Skeletal muscle tissue (tissue), 5 donors: ENCODE measurements around the gene RPL3. TPM values are rescaled to one million over a fixed set of nuclear protein-coding genes. Genes with fewer than 3 reads are reported as not detected.

ENCODE experiments used
- H3K27ac ChIP-seq: one replicate; pipeline ENCODE4 v1.7.0; 2013; ENCODE audit warnings: mild to moderate bottlenecking, low read depth, low read length, inconsistent platforms
- H3K27me3 ChIP-seq, 3 donors: one replicate each; pipeline ENCODE4 v1.7.0; 2013; ENCODE audit warnings: low read length in 3 of 3; ENCODE audit not compliant: control insufficient read depth in 3 of 3, insufficient read depth in 3 of 3
- H3K36me3 ChIP-seq, 3 donors: one replicate each; pipeline ENCODE4 v1.7.0; 2013; ENCODE audit warnings: low read length in 3 of 3; ENCODE audit not compliant: control insufficient read depth in 3 of 3, insufficient read depth in 3 of 3
- H3K4me1 ChIP-seq, 3 donors: one replicate each; pipeline ENCODE4 v1.7.0; 2013; ENCODE audit warnings: low read length in 3 of 3, mild to moderate bottlenecking in 3 of 3; ENCODE audit not compliant: control insufficient read depth in 3 of 3, insufficient read depth in 3 of 3
- H3K4me3 ChIP-seq, 3 donors: one replicate each; pipeline ENCODE4 v1.7.0; 2013; ENCODE audit warnings: low read length in 3 of 3
- H3K9ac ChIP-seq, 3 donors: one replicate each; pipeline ENCODE4 v1.7.0; 2013; ENCODE audit warnings: low read length in 3 of 3, mild to moderate bottlenecking in 3 of 3, moderate library complexity in 2 of 3, low read depth in 1 of 3
- H3K9me3 ChIP-seq, 3 donors: one replicate each; pipeline ENCODE4 v1.7.0; 2013; ENCODE audit warnings: low read length in 3 of 3; ENCODE audit not compliant: control insufficient read depth in 3 of 3
- small RNA-seq: library from RNA; depleted of rRNA; stranded (forward); fragments of <200 nt; gene quantifications from one replicate; pipeline ENCODE3, GENCODE V24; 2014
- total RNA-seq: library from RNA; depleted of rRNA; stranded (reverse); fragments of >200 nt; gene quantifications from one replicate; pipeline ENCODE4 v1.2.3, GENCODE V29; 2014
- donor health status: Osteomylitis.

The RPL3 gene
- total RNA-seq, 1 donor from 2014 or later, result 2,602 TPM

GRCh38 chr22:39265143-39265886, 54.1 kb downstream of the RPL3 start:
- H3K36me3 ChIP-seq, result no peaks in the 10 kb centered on the region
- peaks cover 0 to 22% (median 18%) of the 10 kb centered on the region in 3 donors for H3K4me1 ChIP-seq
- no peak overlapping the region for H3K9ac ChIP-seq
- H3K27me3 ChIP-seq, result no peaks in the 10 kb centered on the region
- peak overlapping the region; percentile 25 for H3K27ac ChIP-seq
- peaks cover 0 to 5% (median 3%) of the 10 kb centered on the region in 3 donors for H3K9me3 ChIP-seq
- H3K4me3 ChIP-seq, result no peak overlapping the region

DNA sequence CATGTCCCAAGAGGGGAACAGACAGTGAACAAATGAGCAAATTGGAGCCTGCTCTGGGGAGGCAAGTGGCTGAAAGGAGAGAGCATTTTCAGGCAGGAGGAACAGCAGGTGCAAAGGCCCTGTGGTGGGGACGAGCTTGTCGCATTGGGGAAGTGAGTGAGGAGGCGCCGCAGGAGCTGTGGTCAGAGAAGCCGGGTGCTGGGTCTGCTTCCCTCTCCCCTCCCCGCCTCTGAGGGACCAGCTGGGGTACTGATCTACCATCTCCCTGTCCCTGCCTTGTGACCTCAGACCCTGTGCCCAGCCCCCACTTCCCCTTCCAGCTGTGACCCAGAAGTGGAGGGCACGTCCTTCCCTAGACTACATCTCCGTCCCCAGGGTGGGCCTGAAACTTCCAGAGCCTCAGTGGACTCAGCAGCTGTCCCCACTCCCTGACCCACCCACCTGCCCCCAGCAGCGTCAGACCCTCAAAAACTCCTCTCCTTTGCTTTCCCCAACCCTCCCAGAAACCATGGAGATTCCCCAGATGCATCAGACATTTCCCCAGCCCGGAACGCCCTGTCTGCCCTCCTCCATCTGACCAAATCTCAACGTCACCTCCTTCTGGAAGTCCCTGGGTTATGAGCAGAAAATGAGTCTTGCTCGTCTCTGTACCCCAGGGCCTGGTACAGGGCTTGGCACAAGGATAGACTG, 54.9 kb downstream of the RPL3 start:
- H3K27ac ChIP-seq, result peak overlapping the region; percentile 25
- H3K4me1 ChIP-seq, result peaks cover 0 to 21% (median 16%) of the 10 kb centered on the region in 3 donors
- no peak overlapping the region for H3K4me3 ChIP-seq

GRCh38 chr22:39263626-39264348, 55.6 kb downstream of the RPL3 start:
- no peaks in the 10 kb centered on the region for H3K27me3 ChIP-seq
- no peak overlapping the region for H3K27ac ChIP-seq

More for the DNA sequence above, 54.9 kb downstream of the RPL3 start:
- Histone ChIP-seq H3K9me3 (peaks cover 0 to 5% (median 3%) of the 10 kb centered on the region in 3 donors), H3K36me3 (no peaks in the 10 kb centered on the region), H3K27me3 (no peaks in the 10 kb centered on the region), H3K9ac (no peak overlapping the region)

More at GRCh38 chr22:39263626-39264348, 55.6 kb downstream of the RPL3 start:
- H3K36me3 ChIP-seq, result no peaks in the 10 kb centered on the region
- peaks cover 0 to 5% (median 3%) of the 10 kb centered on the region in 3 donors for H3K9me3 ChIP-seq
- no peak overlapping the region for H3K9ac ChIP-seq
- H3K4me3 ChIP-seq, result no peak overlapping the region
- peaks cover 0 to 15% (median 11%) of the 10 kb centered on the region in 3 donors for H3K4me1 ChIP-seq

Small RNA genes within 50 kb of the gene (small RNA-seq; reads per million reads assigned to genes)
- gene SNORD43 (not detected), gene SNORD83A (1,500 reads per million, percentile 99 among the genes with 10 or more reads in this experiment), gene SNORD83B (not detected)

Other genes with a start within 250 kb of the RPL3 start
- gene APOBEC3G, start 242.3 kb downstream of the RPL3 start, total RNA-seq, result 6.3 TPM
- not detected for gene APOBEC3H, start 222.4 kb downstream of the RPL3 start, total RNA-seq
- gene CBX7, start 166.9 kb downstream of the RPL3 start, total RNA-seq, result 4.7 TPM
- gene PDGFB, start 74.6 kb downstream of the RPL3 start, total RNA-seq, result 8.9 TPM
- 5.7 TPM for gene SYNGR1, start 30.4 kb upstream of the RPL3 start, total RNA-seq
- 12.0 TPM for gene TAB1, start 80.2 kb upstream of the RPL3 start, total RNA-seq
- gene MGAT3, start 137.4 kb upstream of the RPL3 start, total RNA-seq, result 2.1 TPM
- 10.4 TPM for gene MIEF1, start 182.7 kb upstream of the RPL3 start, total RNA-seq
- 136 TPM for gene ATF4, start 200.9 kb upstream of the RPL3 start, total RNA-seq
- 27.7 TPM for gene RPS19BP1, start 213.1 kb upstream of the RPL3 start, total RNA-seq